Thymus (tissue), 11 donors: Measurements from ENCODE around the gene TLR9. TPM values are rescaled to one million over a fixed set of nuclear protein-coding genes. Genes with fewer than 3 reads are reported as not detected.

Experiments
- DNase-seq, 9 donors: peaks; one replicate each; pipeline ENCODE4 v3.0.0-alpha.2; 2013; ENCODE audit warnings: low spot score in 9 of 9, low read depth in 6 of 9, missing footprints in 1 of 9
- H3K27ac ChIP-seq, 2 donors: one replicate each; pipeline ENCODE4 v1.5.1; 2013; ENCODE audit warnings: control low read depth in 1 of 2, low read depth in 1 of 2, low read length in 1 of 2, mild to moderate bottlenecking in 1 of 2, moderate library complexity in 1 of 2
- H3K27me3 ChIP-seq, 2 donors: one replicate each; pipeline ENCODE4 v1.5.1; 2013; ENCODE audit warnings: low read length in 1 of 2; ENCODE audit not compliant: control insufficient read depth in 2 of 2, insufficient read depth in 1 of 2
- H3K36me3 ChIP-seq, 2 donors: one replicate each; pipeline ENCODE4 v1.5.1; 2013; ENCODE audit warnings: low read length in 1 of 2, mild to moderate bottlenecking in 1 of 2, moderate library complexity in 1 of 2; ENCODE audit not compliant: control insufficient read depth in 2 of 2, insufficient read depth in 2 of 2
- H3K4me1 ChIP-seq, 2 donors: one replicate each; pipeline ENCODE4 v1.5.1; 2013; ENCODE audit warnings: low read length in 2 of 2; ENCODE audit not compliant: control insufficient read depth in 2 of 2, insufficient read depth in 2 of 2
- H3K4me3 ChIP-seq, 2 donors: one replicate each; pipeline ENCODE4 v1.5.1; 2013; ENCODE audit warnings: low read length in 2 of 2, control low read depth in 1 of 2, mild to moderate bottlenecking in 1 of 2
- H3K9me3 ChIP-seq, 2 donors: one replicate each; pipeline ENCODE4 v1.5.1; 2013; ENCODE audit warnings: low read length in 1 of 2, mild to moderate bottlenecking in 1 of 2; ENCODE audit not compliant: control insufficient read depth in 2 of 2, insufficient read depth in 1 of 2
- WGBS: extraction: QIAGEN DNeasy Blood & Tissue Kit; methylation state at CpG from one replicate; pipeline ENCODE4 v1.1.7; 2013; 5-methylcytosine and 5-hydroxymethylcytosine counted together
- polyA plus RNA-seq: library from polyadenylated mRNA; stranded (reverse); fragments of 200-250 nt; gene quantifications from one replicate; pipeline ENCODE4 v1.2.3, GENCODE V29; 2013
- total RNA-seq: library from RNA; stranded (reverse); fragments of 120-200 nt; gene quantifications from one replicate; pipeline ENCODE4 v1.2.4, GENCODE V29; 2013
- donor health status: healthy.

The TLR9 gene
- total and polyA plus RNA-seq, 2 donors: 0.59 to 0.66 TPM

DNA sequence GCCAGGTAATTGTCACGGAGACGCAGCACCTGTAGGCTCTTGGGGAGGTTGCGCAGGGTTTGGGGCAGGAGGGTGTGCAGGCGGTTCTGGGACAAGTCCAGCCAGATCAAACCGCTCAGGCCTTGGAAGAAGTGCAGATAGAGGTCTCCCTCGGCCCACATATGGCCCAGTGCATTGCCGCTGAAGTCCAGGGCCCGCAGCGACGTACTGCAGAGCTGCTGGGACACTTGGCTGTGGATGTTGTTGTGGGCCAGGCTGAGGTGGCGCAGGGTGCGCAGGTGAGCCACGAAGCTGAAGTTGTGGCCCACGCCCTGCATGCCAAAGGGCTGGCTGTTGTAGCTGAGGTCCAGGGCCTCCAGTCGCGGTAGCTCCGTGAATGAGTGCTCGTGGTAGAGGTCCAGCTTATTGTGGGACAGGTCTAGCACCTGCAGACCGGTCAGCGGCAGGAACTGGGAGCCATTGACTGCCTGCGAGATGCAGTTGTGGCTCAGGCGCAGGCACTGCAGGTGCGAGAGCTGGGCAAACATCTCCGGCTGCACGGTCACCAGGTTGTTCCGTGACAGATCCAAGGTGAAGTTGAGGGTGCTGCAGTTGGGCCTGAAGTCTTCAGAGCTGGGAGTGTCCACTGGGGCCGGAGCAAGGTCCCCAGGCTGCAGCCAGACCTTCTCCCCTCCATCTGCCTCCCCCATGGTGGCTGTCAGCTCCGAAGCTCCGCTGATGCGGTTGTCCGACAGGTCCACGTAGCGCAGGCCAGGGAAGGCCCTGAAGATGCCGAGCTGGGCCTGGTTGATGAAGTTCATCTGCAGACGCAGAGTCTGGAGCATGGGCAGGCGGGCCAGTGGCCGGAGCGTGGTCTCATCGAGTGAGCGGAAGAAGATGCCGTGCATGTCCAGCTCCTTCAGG, 2.9 kb downstream of the TLR9 start:
- H3K4me1 ChIP-seq: peaks cover 68 to 99% of the 10 kb centered on the region in 2 donors
- H3K9me3 ChIP-seq: peaks cover 0 to 26% of the 10 kb centered on the region in 2 donors
- H3K27ac ChIP-seq: peak overlapping the region; percentile 77 to 87
- H3K27me3 ChIP-seq: no peaks in the 10 kb centered on the region
- peaks cover 14 to 45% of the 10 kb centered on the region in 2 donors for H3K36me3 ChIP-seq
- 94% methylated on average over 41 of the region's 41 CpGs for WGBS
- H3K4me3 ChIP-seq: peak overlapping the region in 1 of 2 donors; percentile 23
- DNase-seq: no peak

DNA sequence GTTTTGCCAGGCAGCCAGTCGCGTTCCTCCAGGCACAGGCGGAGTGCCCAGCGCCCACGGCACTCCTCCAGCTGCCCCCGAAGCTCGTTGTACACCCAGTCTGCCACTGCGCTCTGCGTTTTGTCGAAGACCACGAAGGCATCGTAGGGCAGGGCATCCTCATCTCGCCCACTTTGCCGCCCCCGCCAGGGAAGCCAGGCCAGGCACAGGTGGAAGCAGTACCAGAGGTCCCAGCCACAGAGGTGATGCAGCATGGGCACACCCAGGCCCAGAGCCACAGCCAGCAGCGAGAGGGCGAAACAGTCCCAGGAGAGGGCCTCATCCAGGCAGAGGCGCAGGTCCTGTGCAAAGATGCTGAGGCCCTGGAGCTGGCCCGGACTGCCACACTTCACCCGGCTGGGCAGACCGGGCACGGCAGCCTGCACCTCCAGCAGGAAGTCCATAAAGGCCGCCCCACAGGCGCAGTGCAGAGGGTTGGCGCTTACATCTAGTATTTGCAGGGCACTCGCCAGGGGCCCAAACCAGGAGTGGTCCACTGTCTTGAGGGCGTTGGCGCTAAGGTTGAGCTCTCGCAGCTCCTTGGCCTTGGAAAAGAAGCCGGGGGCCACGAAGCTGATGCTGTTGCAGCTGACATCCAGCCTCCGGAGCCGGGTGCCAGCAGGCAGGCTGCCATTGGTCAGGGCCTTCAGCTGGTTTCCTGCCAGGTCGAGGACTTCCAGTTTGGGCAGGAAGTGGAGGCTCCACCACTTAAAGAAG, 3.7 kb downstream of the TLR9 start:
- peak overlapping the region in 1 of 2 donors; percentile 23 for H3K4me3 ChIP-seq
- DNase-seq: peak in 2 of 9 donors; percentile 72 to 81
- no peaks in the 10 kb centered on the region for H3K27me3 ChIP-seq
- H3K9me3 ChIP-seq: peaks cover 0 to 26% of the 10 kb centered on the region in 2 donors
- H3K27ac ChIP-seq: peak overlapping the region; percentile 77 to 87
- peaks cover 71 to 99% of the 10 kb centered on the region in 2 donors for H3K4me1 ChIP-seq
- 85% methylated on average over 34 of the region's 34 CpGs for WGBS
- peaks cover 14 to 39% of the 10 kb centered on the region in 2 donors for H3K36me3 ChIP-seq

DNA sequence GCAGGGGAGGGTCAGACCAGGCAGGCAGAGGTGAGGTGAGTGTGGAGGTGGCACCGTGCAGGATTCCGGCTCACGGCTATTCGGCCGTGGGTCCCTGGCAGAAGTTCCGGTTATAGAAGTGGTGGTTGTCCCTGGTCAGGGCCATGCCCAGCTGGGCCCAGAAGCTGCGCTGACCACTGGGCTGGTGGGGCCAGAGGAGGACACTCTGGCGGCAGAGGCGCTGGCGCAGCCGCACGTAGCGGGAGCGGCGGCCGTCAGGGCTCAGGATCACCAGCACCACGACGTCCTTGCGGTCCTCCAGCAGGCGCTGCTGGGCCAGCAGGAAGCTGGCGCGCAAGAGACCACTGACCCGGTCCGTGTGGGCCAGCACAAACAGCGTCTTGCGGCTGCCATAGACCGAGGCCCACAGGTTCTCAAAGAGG, 4.3 kb downstream of the TLR9 start:
- peaks cover 0 to 21% of the 10 kb centered on the region in 2 donors for H3K9me3 ChIP-seq
- H3K4me3 ChIP-seq: no peak overlapping the region
- 99% methylated on average over 27 of the region's 27 CpGs for WGBS
- H3K4me1 ChIP-seq: peaks cover 69 to 99% of the 10 kb centered on the region in 2 donors
- H3K27me3 ChIP-seq: no peaks in the 10 kb centered on the region
- peaks cover 14 to 35% of the 10 kb centered on the region in 2 donors for H3K36me3 ChIP-seq
- no peak for DNase-seq
- H3K27ac ChIP-seq: peak overlapping the region in 1 of 2 donors; percentile 87

DNA sequence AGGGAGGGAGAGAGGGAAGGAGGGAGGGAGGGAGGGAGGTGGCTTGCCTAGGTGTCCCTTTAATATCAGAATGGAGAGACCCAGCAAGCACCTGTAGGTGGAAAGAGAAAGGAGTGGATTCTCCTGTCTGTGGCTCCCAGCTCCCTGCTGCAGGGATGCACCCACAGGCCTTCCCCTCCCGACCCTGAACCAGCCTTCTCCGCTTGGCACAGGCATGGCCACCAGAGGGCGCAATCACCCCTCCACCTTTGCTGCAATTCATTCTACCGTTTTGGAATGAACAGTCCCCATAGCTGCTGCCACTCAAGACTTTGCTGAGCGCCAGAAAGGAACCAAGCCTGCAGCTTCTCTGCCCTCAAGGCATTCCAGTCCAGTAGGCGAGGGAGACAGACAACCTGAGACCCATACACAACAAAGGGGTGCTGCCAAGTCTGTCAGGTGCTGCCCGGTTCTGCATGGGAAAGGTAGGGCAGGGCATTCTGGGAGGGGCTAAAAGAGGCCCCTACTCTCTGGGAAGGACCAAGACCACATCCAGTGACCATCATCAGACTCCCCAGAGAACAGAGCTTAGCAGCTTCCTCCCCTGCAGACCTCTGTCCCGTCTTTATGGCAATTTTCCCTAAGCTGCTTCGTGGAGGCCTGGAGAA, 4.9 kb downstream of the TLR9 start:
- Histone ChIP-seq H3K36me3 (peaks cover 16 to 37% of the 10 kb centered on the region in 2 donors), H3K27me3 (no peaks in the 10 kb centered on the region), H3K4me1 (peaks cover 63 to 92% of the 10 kb centered on the region in 2 donors), H3K9me3 (peaks cover 0 to 21% of the 10 kb centered on the region in 2 donors), H3K27ac (peak overlapping the region in 1 of 2 donors; percentile 40), H3K4me3 (no peak overlapping the region)
- peak; percentile 72 to 92 (median 84) for DNase-seq
- WGBS: 39% methylated on average over 9 of the region's 9 CpGs

DNA sequence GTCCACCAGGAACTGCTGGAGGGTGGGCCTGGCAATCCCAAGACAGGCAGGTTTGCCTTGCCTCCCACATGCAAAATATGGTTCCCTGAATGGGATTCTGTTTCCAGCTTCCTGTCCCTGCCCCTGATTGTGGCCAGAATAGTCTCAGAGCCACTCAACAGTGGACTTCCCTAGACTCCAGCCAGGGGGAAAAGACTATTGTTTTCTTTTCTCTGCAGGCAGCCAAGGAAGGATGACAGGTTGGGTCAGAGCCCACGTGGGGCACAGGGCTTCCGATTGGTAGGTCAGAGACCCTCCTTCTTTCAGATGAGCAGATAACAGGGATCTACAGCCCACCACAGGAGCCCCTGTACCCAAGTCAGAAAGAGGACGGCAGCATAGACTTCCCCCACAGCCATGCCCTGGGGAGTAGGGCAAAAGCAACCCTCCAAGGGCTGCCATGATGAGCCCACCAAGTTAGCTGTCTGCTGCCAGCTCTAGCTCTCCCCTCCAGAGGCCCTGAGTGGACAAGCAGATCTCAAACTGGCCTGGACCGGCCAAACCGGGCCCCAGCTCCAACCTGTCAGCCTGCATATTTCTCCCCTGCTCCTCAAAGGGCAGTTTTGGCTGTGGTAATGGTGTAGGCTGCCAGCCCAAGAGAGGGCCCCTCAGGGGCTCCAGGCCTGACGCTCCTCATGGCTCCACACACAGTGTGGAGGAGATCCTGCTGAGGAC, 6.4 kb downstream of the TLR9 start:
- peaks cover 51 to 78% of the 10 kb centered on the region in 2 donors for H3K4me1 ChIP-seq
- 80% methylated on average over 6 of the region's 6 CpGs for WGBS

DNA sequence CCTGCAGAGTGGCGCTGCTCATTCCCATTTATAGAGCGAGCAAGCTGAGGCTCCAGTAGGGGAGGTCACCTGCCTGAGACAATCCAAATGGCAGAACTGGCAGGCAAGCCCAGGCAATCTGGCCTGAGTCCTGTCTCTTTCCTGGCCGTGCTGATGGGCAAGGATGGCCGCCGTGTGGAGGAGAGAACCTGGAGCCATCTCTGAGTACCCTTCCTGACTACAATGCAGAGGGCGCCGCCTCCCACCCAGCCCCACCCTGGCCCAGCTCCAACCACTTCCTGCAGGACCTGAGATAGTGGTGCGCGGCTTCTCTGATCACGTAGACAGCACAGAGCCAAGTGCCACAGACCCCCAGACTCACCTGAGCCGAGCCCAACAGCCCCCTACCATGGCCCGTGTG, 7.0 kb downstream of the TLR9 start:
- peaks cover 0 to 13% of the 10 kb centered on the region in 2 donors for H3K9me3 ChIP-seq
- no peak overlapping the region for H3K4me3 ChIP-seq
- H3K27ac ChIP-seq: peak overlapping the region in 1 of 2 donors; percentile 46
- 37% methylated on average over 12 of the region's 12 CpGs for WGBS
- peaks cover 44 to 72% of the 10 kb centered on the region in 2 donors for H3K4me1 ChIP-seq
- peak in 1 of 9 donors; percentile 68 for DNase-seq
- peaks cover 37 to 54% of the 10 kb centered on the region in 2 donors for H3K36me3 ChIP-seq
- no peaks in the 10 kb centered on the region for H3K27me3 ChIP-seq

More for the DNA sequence above, 6.4 kb downstream of the TLR9 start:
- Histone ChIP-seq H3K9me3 (peaks cover 0 to 20% of the 10 kb centered on the region in 2 donors), H3K4me3 (no peak overlapping the region), H3K27me3 (no peaks in the 10 kb centered on the region), H3K36me3 (peaks cover 31 to 51% of the 10 kb centered on the region in 2 donors), H3K27ac (peak overlapping the region; percentile 3 to 28)
- no peak for DNase-seq

DNA sequence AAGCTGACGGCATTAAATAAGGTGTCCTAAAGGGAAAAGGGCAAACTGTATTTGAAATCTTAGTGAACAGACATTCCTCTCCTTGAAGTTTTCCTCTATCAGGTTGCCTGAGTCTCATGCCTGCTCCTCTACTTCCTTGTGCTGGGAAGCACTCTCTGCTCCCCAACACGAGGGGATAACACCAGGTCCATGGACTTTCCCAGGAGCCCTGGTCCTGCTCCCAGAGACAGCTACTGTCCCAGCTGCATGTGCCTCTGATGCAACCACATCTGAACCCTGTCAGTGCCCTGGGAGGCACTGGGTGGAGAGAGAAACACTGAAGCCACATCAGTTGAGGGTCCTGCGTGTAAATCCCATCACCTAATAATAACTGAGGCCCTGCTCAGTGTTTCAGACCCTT, 7.4 kb downstream of the TLR9 start:
- Histone ChIP-seq H3K27ac (peak overlapping the region in 1 of 2 donors; percentile 46), H3K36me3 (peaks cover 38 to 54% of the 10 kb centered on the region in 2 donors), H3K4me3 (no peak overlapping the region), H3K27me3 (no peaks in the 10 kb centered on the region), H3K9me3 (peaks cover 0 to 12% of the 10 kb centered on the region in 2 donors), H3K4me1 (peaks cover 41 to 67% of the 10 kb centered on the region in 2 donors)
- WGBS: 70% methylated on average over 3 of the region's 3 CpGs
- DNase-seq: no peak

DNA sequence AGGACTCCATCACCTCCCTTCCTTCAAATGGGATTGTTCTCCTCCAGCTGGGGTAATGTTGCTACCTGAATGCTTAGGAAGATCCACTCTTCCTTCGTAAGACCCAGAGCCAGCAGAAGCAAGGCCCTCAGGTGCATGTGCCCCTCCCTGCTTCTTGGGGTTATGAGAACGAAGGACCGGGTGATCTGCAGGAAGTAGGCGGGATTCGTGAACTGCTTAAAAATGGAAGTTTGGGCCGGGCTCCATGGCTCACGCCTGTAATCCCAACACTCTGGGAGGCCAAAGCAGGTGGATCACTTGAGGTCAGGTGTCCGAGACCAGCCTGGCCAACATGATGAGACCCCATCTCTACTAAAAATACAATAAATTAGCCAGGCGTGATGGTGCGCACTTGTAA, 8.0 kb downstream of the TLR9 start:
- DNase-seq: no peak
- no peaks in the 10 kb centered on the region for H3K27me3 ChIP-seq
- H3K4me3 ChIP-seq: no peak overlapping the region
- H3K36me3 ChIP-seq: peaks cover 40 to 54% of the 10 kb centered on the region in 2 donors
- peaks cover 36 to 61% of the 10 kb centered on the region in 2 donors for H3K4me1 ChIP-seq
- peak overlapping the region; percentile 57 to 67 for H3K27ac ChIP-seq
- 43% methylated on average over 10 of the region's 10 CpGs for WGBS
- H3K9me3 ChIP-seq: peaks cover 0 to 10% of the 10 kb centered on the region in 2 donors
